Measurements from ENCODE around the gene CD101. TPM values are rescaled to one million over a fixed set of nuclear protein-coding genes. Genes with fewer than 3 reads are reported as not detected.

The CD101 gene
- total RNA-seq, 1 experiment from 2014 or later, result 1.8 TPM

DNA sequence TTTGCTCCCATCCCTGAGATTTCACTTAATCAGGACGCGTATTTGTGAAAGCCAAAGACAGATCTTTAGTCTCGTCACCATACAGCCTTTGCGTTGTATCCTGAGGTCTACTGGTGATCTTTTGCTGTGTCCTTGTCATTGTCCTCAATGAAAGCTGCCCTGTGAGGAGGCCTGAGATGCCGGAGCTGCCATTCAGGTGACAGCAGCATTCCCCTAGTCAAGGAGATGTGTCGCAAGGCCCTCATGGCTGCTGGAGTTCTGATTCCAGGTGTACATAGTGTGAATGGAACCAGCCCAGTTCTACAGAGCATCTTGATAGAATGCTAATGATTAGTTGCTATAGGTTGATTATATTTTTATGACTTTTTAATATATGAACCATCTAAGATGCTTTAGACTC, 82.7 kb downstream of the CD101 start:
- Histone ChIP-seq H3K14ac (ENCODE audit: insufficient read depth, low read length) (no peak overlapping the region), H2BK15ac (ENCODE audit: low read depth, low read length) (no peak overlapping the region), H2AFZ (ENCODE audit: low read length) (no peak overlapping the region), H3K9ac (ENCODE audit: extremely low read depth, insufficient read length, low read length) (no peak overlapping the region), H3K4me1 (ENCODE audit: insufficient read depth, low read length) (no peaks in the 10 kb centered on the region; the same call in 1 of the 2 replicates), H2BK20ac (ENCODE audit: low read depth, low read length, poor library complexity, severe bottlenecking) (no peak overlapping the region), H3K23ac (ENCODE audit: insufficient read length, low read depth, low read length) (no peak overlapping the region), H3K79me2 (ENCODE audit: insufficient read depth, low read length) (no peaks in the 10 kb centered on the region; the same call in 1 of the 2 replicates), H3T11ph (ENCODE audit: low read length) (no peak overlapping the region), H3K27ac (ENCODE audit: insufficient read length, low read depth, low read length) (no peak overlapping the region), H2AK5ac (ENCODE audit: insufficient read length, low read length) (no peak overlapping the region), H4K20me1 (ENCODE audit: control insufficient read depth, insufficient read depth, insufficient read length) (no peaks in the 10 kb centered on the region), H2BK12ac (ENCODE audit: insufficient read length, low read depth, low read length) (no peak overlapping the region), H4K91ac (ENCODE audit: insufficient read length, low read depth, low read length) (no peak overlapping the region), H3K27me3 (ENCODE audit: insufficient read depth, low read length) (no peaks in the 10 kb centered on the region), H3K4ac (ENCODE audit: low read depth, low read length) (no peak overlapping the region), H3K4me2 (ENCODE audit: insufficient read depth, insufficient read length, low read length) (no peak overlapping the region), H3K9me3 (ENCODE audit: control insufficient read depth, low read depth, low read length) (no peaks in the 10 kb centered on the region), H4K5ac (ENCODE audit: insufficient read length, low read depth, low read length) (no peak overlapping the region), H2BK5ac (ENCODE audit: insufficient read length, low read length) (no peak overlapping the region), H3K79me1 (ENCODE audit: insufficient read depth, low read depth, low read length, poor library complexity, severe bottlenecking) (no peaks in the 10 kb centered on the region), H3K56ac (ENCODE audit: insufficient read length, low read depth, low read length) (no peak overlapping the region), H2BK120ac (ENCODE audit: low read depth, low read length, poor library complexity, severe bottlenecking) (no peak overlapping the region), H3K18ac (ENCODE audit: insufficient read length, low read depth, low read length) (no peak overlapping the region), H3K23me2 (ENCODE audit: insufficient read length, low read depth, low read length, poor library complexity, severe bottlenecking) (no peaks in the 10 kb centered on the region), H4K8ac (replicated peaks; ENCODE audit: insufficient read length, low read depth, low read length) (no peak overlapping the region)
- Mint-ChIP-seq H3K4me3 (no peak overlapping the region), H3K4me1 (peaks cover 8% of the 10 kb centered on the region in 2 experiments), H3K36me3 (ENCODE audit: insufficient read depth in 1 of 3, low read depth in 3 of 3) (peaks cover 26 to 78% (median 58%) of the 10 kb centered on the region in 3 experiments), H3K9me3 (no peaks in the 10 kb centered on the region), H3K27me3 (ENCODE audit: low read depth) (no peaks in the 10 kb centered on the region), H3K27ac (peak overlapping the region; percentile 35 to 62 (median 38); a peak in 2 of 7 replicates)
- TF ChIP-seq, protein P1, sequence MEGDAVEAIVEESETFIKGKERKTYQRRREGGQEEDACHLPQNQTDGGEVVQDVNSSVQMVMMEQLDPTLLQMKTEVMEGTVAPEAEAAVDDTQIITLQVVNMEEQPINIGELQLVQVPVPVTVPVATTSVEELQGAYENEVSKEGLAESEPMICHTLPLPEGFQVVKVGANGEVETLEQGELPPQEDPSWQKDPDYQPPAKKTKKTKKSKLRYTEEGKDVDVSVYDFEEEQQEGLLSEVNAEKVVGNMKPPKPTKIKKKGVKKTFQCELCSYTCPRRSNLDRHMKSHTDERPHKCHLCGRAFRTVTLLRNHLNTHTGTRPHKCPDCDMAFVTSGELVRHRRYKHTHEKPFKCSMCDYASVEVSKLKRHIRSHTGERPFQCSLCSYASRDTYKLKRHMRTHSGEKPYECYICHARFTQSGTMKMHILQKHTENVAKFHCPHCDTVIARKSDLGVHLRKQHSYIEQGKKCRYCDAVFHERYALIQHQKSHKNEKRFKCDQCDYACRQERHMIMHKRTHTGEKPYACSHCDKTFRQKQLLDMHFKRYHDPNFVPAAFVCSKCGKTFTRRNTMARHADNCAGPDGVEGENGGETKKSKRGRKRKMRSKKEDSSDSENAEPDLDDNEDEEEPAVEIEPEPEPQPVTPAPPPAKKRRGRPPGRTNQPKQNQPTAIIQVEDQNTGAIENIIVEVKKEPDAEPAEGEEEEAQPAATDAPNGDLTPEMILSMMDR (conservative IDR thresholded peaks at IDR 0.05), result no peak
- no peak for DNase-seq
- WGBS (ENCODE audit: extremely low coverage, insufficient read length, low lambda C conversion rate), result no CpG with 5 or more reads among the region's 6 CpGs

Other genes with a start within 250 kb of the CD101 start
- gene CD2, start 247.3 kb upstream of the CD101 start, total RNA-seq (2021), result not detected in 2 replicates
- gene PTGFRN, start 91.8 kb upstream of the CD101 start, total RNA-seq (2021), result 26.3 and 31.7 TPM in 2 replicates
- 83.5 and 86.4 TPM in 2 replicates for gene TTF2, start 58.6 kb downstream of the CD101 start, total RNA-seq (2021)
- gene TRIM45, start 120.0 kb downstream of the CD101 start, total RNA-seq (2021), result 10.3 and 11.7 TPM in 2 replicates
- 0.09 and 0.33 TPM in 2 replicates for gene VTCN1, start 209.2 kb downstream of the CD101 start, total RNA-seq (2021)

Measured in H9 (cell line).